ENCODE measurements around the gene ARHGAP45. TPM values are rescaled to one million over a fixed set of nuclear protein-coding genes. Genes with fewer than 3 reads are reported as not detected.

ARHGAP45 gene
- total RNA-seq, 1 donor from 2014 or later: 1.2 TPM

DNA sequence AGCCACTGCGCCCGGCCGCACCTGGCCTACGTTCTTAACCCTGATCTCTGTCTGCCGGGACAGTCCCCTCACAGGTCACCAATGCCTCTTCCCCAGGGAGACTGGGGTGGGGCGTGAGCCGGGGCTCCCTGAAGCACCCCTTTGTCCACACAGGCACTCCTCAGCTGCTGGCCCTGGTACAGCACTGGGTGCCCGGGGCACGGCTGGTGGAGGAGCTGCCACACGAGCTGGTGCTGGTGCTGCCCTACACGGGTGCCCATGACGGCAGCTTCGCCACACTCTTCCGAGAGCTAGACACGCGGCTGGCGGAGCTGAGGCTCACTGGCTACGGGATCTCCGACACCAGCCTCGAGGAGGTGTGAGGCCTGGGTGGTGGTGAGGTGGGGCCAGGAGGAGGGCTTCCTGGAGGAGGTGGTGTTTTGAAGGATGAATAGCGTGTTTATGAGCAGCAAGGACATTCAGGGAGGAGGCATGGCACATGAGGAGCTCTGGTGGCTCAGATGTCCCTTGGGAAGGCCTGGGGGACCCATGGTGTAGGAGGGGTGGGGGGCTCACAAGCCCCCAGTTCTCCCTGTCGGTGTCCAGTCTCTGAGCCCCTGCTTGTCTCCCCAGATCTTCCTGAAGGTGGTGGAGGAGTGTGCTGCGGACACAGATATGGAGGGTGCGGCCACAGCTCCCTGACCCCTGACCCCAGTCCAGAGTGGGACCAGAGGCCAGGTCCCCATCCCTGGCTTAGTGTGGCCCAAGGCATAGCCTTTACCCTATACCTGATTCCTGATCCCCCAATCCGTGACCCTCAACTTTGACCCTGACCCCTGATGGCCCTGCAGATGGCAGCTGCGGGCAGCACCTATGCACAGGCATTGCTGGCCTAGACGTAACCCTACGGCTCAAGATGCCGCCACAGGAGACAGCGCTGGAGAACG lies 13.5 kb upstream of the ARHGAP45 start:
- FAIRE-seq: no peak
- no peak for DNase-seq (ENCODE audit: low spot score in 2 of 2)

DNA sequence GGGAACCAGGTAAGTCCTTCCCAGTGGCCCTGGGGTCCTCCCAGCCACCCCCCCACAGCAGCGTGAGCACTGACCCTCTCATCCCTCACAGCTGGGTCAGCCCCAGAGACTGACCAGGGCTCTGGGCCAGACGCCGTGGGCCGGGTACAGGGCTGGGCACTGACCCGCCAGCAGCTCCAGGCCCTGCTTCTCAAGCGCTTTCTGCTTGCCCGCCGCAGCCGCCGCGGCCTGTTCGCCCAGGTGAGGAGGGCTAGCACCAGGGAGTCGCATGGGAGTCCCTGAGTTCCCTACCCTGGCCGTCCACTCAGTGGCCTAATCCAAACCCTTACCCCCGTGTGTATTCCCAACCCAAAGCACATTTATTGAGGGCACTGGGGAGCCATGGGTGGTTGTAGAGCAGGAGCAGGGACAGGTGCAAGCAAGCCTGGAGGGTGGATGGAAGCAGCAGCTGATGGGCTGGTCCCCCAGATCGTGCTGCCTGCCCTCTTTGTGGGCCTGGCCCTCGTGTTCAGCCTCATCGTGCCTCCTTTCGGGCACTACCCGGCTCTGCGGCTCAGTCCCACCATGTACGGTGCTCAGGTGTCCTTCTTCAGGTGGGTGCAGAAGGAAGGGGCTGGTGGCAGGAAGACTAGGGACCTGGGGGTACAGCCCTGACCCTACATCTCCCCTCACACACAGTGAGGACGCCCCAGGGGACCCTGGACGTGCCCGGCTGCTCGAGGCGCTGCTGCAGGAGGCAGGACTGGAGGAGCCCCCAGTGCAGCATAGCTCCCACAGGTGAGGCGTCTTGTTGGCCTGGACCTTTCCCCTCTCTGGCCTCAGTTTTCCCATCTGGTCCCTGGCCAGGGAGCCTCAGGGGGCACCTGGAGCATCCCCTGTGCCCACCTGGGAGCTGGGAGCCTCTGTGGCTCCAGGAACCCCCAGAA lies 12.6 kb upstream of the ARHGAP45 start:
- no peak for FAIRE-seq
- DNase-seq (ENCODE audit: low spot score in 2 of 2): no peak

DNA sequence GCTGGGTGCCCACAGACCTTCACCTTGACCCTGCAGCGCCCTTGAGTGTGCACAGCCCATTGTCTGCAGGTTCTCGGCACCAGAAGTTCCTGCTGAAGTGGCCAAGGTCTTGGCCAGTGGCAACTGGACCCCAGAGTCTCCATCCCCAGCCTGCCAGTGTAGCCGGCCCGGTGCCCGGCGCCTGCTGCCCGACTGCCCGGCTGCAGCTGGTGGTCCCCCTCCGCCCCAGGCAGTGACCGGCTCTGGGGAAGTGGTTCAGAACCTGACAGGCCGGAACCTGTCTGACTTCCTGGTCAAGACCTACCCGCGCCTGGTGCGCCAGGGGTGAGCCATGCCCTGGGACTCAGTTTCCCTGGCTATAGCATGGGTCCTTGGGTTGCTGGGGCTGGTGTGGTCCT lies 11.9 kb upstream of the ARHGAP45 start:
- DNase-seq (ENCODE audit: low spot score in 2 of 2) (no peak), FAIRE-seq (no peak)

DNA sequence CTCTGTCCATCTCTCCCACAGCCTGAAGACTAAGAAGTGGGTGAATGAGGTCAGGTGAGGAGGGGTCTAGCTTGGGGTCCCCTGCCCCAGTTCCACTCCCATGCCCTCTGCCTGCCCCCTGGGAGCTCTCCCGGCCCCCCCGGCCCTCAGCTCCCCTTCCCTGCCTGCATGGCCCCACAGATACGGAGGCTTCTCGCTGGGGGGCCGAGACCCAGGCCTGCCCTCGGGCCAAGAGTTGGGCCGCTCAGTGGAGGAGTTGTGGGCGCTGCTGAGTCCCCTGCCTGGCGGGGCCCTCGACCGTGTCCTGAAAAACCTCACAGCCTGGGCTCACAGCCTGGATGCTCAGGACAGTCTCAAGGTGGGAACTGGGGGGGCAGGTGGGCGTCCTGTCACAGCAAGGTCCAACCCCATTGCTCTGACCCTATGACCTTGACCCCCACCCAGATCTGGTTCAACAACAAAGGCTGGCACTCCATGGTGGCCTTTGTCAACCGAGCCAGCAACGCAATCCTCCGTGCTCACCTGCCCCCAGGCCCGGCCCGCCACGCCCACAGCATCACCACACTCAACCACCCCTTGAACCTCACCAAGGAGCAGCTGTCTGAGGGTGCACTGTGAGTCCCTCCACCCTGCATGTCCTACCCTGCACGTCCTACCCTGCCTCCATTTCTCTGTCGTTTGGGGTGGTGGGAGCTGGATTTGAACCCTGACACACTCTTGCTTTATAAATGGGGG lies 10.9 kb upstream of the ARHGAP45 start:
- FAIRE-seq: no peak

GRCh38 chr19:1057176-1057855 lies 9.7 kb upstream of the ARHGAP45 start:
- DNase-seq (ENCODE audit: low spot score in 2 of 2) (no peak), FAIRE-seq (no peak)

More for the DNA sequence above, 10.9 kb upstream of the ARHGAP45 start:
- no peak for DNase-seq (ENCODE audit: low spot score in 2 of 2)

DNA sequence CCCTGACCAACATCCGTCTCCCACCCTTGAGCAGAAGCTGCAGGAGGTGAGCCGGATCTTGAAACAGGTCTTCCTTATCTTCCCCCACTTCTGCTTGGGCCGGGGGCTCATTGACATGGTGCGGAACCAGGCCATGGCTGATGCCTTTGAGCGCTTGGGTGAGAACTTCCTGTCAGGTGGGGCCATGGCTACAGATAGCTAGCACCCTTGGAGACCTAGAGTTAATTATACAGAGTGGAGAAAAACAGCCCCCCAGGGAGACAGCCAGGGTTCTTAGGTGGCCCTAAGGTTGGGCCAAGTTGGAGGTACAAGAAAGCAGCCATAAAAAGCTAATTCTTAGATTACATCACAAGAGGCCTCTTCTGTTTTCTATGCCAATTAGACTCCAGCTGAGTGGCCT lies 8.9 kb upstream of the ARHGAP45 start:
- FAIRE-seq: no peak
- no peak for DNase-seq (ENCODE audit: low spot score in 2 of 2)

- DNase-seq (ENCODE audit: low spot score in 2 of 2) (no peak), FAIRE-seq (no peak)
These were observed 6.3 kb upstream of the ARHGAP45 start for GRCh38 chr19:1060689-1061088.

DNA sequence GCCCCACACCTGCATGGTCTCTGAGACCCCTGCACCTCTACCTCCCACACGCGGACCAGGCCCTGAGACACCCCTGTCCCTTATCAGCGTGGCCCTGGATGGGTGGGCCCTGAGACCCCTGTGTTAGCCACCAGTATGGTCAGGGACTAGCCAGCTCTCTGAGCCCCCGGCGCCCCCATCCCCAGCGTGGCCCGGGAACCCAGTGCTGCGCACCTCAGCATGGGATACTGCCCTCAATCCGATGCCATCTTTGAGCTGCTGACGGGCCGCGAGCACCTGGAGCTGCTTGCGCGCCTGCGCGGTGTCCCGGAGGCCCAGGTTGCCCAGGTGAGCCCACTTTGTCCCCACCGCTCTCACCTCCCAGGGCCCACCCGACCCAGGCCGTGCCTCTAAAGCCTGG lies 5.0 kb upstream of the ARHGAP45 start:
- no peak for DNase-seq (ENCODE audit: low spot score in 2 of 2)
- no peak for FAIRE-seq

DNA sequence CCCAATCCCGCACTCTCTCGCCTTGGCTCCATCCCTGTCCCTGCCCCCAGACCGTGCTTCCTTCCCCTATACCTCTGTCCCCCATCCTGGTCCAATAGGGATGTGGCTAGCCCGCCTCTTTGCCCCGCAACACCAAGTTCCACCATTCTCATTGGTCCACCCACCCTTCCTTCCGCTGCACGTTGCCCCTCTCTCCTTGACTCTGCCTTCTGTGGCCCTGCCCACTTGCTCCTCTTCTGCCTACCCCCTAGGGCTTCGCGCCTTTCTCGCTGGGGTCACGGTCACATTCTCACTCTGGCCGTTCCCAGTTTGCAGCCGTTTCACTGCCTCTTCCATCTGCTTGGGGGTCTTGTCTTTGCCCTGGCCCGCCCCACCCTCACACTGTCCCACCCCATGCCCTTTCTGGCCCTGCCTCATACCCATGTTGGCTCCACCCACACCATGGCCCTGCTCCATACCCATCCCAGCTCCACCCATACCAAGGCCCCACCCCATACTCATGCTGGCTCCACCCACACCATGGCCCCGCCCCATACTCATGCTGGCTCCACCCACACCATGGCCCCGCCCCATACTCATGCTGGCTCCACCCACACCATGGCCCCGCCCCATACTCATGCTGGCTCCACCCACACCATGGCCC lies 4.5 kb upstream of the ARHGAP45 start:
- FAIRE-seq (no peak), DNase-seq (ENCODE audit: low spot score in 2 of 2) (no peak)

DNA sequence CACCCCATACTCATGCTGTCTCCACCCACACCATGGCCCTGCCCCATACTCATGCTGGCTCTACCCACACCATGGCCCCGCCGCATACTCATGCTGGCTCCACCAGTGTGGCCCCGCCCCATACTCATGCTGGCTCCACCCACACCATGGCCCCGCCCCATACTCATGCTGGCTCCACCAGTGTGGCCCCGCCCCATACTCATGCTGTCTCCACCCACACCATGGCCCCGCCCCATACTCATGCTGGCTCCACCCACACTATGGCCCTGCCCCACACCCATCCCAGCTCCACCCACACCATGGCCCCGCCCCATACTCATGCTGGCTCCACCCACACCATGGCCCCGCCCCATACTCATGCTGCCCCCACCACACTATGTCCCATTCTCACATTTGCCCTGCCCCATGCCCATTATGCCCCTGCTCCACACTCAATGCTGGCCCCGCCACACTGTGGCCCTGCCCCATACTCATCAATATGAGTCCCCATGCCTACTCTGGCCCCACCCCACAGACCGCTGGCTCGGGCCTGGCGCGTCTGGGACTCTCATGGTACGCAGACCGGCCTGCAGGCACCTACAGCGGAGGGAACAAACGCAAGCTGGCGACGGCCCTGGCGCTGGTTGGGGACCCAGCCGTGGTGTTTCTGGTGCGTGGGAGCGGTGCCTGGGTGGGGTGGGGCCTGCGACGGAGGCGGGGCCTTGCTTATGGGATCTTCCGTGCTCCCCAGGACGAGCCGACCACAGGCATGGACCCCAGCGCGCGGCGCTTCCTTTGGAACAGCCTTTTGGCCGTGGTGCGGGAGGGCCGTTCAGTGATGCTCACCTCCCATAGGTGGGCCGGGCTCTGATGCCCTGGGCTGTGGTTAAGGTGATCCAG lies 3.7 kb upstream of the ARHGAP45 start:
- FAIRE-seq (no peak), DNase-seq (ENCODE audit: low spot score in 2 of 2) (no peak)

- no peak for DNase-seq (ENCODE audit: low spot score in 2 of 2)
- FAIRE-seq: no peak
These were observed 2.9 kb upstream of the ARHGAP45 start for GRCh38 chr19:1063909-1064660.

GRCh38 chr19:1064661-1065605 lies 2.0 kb upstream of the ARHGAP45 start:
- FAIRE-seq (no peak), DNase-seq (ENCODE audit: low spot score in 2 of 2) (peak; percentile 70 to 77)

- FAIRE-seq: no peak
These were observed 1.3 kb upstream of the ARHGAP45 start for GRCh38 chr19:1065606-1066109.

GRCh38 chr19:1066251-1066747 lies 668 bp upstream of the ARHGAP45 start:
- DNase-seq (ENCODE audit: low spot score in 2 of 2) (no peak), FAIRE-seq (no peak)

More at GRCh38 chr19:1065606-1066109, 1.3 kb upstream of the ARHGAP45 start:
- no peak for DNase-seq (ENCODE audit: low spot score in 2 of 2)

DNA sequence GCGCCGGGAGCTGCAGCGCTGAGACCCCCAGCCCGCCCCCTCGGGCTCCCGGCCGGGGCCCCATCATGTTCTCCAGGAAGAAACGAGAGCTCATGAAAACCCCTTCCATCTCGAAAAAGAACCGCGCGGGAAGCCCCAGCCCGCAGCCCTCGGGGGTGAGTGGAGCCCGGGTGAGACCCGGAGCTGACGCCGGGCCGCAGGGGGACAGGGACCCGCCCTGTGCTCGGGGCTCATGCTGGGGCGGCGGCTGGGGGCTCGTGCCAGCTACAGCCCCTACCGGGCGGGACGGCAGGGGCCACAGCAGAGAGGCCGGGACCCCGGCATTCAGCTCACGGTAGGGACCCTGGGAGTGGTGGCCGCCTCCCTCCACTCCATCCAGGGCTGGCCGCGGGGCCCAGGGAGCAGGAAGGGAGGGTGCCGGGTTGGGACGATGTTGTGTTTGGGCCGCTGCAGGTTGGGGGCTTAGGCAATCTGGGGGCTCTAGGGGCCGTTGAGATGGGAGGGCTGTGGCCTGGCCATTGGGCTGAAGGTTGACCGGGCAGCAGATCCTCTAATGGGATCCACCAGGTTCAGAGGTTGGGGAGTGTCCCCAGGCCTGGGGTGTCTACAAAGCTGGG lies 482 bp downstream of the ARHGAP45 start:
- FAIRE-seq: no peak
- DNase-seq (ENCODE audit: low spot score in 2 of 2): no peak

All from frontal cortex (tissue), 4 donors.